ENCODE results near the gene TSPAN16.

Gene TSPAN16, protein sequence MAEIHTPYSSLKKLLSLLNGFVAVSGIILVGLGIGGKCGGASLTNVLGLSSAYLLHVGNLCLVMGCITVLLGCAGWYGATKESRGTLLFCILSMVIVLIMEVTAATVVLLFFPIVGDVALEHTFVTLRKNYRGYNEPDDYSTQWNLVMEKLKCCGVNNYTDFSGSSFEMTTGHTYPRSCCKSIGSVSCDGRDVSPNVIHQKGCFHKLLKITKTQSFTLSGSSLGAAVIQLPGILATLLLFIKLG

DNA sequence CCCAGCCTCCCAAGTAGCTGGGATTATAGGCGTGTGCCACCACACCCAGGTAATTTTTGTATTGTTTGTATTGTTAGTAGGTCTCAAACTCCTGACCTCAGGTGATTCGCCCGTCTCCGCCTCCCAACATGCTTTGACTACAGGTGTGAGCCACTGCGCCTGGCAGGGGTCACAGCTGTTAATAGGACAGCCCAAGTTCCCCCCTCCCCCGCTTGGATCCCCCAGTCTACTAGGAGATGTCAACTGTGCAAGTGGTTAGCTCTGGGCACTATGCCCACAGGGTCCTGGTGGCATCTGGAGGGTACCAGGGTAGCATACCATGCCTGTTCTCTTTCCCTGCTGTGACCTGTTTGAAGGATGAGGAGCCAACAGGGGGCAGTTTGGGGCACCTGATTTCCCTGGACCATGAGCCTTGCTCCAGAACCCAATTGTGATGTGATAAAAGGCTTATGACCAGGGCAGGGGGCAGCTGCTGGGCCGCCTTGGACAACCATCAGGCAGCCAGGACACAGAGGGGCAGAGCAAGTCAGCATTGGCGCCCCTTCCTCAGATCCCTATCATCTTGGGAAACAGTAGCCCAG, at the start of gene TSPAN16:
TSPAN16 (plus strand) TSS at position 496 of the 581 bp plus-strand sequence. CDS start 138 bp downstream, outside the sequence.
- no peak for DNase-seq

DNA sequence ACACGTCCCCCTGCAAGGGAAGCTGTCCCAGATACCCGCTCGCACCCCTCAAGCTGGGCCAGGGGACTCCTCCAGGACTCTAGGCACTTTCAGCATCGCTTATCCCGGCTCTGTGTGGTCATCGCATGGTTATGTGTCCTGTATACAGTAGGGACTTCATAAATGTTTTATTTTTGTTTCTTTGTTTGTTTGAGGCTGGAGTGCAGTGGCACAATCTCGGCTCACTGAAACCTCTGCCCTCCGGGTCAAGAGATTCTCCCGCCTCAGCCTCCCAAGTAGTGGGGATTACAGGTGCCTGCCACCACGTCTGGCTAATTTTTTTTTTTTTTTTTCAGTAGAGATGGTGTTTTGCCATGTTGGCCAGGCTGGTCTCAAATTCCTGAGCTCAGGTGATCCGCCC, 49.0 kb upstream of the TSPAN16 start:
- no peak for DNase-seq

DNA sequence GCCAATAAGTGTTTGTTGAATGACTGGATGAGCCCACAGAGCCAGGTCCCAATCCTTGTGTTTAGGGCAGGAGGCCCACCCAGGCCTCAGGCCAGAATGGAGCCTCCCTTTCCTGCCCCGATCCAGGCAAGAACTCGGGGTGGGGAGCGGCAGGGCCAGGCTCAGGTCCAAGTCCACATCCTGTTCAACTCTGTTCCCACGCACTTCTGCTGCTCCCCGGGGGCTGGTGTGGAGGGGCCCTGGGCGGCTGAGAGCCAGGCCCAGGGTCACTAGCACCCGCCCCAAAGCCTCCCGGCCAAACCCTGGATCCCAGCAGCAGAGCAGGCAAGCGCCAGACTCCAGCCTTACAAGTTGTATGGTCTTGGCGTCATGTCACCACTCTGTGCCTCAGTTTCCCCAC, 48.6 kb upstream of the TSPAN16 start:
- no peak for DNase-seq

GRCh38 chr19:11247934-11248333, 48.0 kb upstream of the TSPAN16 start:
- no peak for DNase-seq

DNA sequence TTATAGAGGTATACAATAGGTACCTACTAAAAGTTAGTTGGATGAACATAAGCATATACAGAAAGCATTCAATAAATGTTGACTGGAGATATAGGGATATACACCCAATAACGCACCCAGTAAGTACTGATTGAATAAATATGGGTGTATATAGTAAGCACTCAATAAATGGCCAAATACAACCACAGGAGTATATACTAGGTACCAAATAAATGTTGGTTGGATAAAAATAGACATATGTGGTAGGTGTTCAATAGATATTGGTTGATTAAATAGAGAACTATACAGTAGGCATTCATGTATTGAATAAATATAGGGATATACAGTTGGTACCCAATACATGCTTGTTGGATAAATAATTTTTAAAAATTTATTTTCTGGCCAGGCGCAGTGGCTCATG, 47.1 kb upstream of the TSPAN16 start:
- DNase-seq, result no peak

GRCh38 chr19:11251217-11251616, 44.7 kb upstream of the TSPAN16 start:
- no peak for DNase-seq

GRCh38 chr19:11251650-11252314, 44.2 kb upstream of the TSPAN16 start:
- DNase-seq, result no peak

DNA sequence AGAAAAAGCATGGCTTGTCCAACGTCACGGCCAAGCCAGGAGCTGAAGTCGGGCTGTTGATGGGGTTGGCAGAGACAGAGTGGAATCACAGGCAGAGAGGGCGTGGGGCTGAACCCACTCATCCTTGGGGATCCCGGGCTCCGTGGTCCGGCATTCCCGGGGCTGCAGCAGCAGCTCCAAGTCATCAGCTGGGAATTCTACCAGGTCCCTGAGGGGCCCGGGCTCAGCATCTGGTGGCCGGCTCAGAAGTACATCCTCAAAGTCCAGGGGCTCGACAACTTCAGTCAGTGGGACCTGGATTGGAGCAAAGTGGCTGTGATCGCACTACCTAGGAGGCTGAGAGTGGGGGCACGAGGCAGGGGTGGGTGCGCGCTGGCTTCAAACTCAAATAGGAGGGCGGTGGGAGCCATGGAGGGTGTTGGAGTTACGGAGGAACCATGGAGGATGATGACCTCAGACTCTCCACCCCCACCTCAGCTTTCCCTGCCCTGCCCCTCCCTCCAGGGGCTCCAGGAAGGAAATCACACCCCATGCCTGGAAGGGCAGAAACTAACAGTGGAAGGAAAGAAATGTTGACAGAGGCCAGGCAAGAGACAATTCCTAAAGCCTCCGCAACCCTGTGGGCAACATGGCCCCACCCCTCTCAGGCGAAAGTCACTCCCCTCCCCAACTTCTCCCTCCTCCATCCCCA, 43.1 kb upstream of the TSPAN16 start:
- no peak for DNase-seq

GRCh38 chr19:11254666-11255065, 41.3 kb upstream of the TSPAN16 start:
- DNase-seq, result no peak

DNA sequence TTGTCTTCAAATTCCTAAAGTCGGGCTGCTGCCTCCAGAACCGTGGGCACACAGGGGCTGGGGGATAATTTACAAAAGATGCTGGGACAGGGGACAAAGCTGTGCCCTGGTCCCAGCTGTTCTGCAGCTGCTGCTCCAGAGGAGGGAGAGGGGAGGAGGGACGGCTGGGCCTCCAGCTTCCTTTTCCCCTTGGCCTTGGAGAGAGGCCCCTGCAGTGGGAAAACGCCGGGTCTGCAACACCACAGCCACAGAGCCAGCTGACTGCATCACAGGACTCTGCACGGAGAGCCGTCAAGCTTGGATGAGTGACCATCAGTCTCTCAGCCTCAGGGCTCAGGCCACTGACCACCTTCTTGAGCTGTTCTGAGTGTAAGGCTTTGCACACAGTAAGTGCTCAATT, 39.8 kb upstream of the TSPAN16 start:
- no peak for DNase-seq

DNA sequence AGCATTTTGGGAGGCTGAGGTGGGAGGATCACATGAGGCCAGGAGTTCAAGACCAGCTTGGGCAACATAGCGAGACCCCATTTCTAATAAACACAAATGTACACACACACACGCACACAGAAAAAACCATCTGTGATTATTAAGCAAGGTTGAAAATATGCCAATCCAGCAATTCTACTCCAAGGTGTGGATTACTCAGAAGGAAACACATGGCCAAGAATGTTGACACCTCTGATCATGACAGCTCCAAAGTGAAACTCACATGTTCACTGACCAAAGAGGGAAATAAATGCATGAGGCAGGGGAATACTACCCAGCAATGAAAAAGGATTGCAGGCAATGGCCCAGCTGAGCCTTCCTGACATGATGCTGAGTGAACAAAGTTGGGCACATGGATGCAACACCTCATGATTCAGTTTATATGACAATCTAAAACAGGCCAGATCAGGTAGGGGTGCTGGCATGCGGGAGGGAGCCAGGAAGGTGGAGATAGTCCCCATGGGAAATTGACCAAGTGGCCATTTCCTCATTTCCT, 38.0 kb upstream of the TSPAN16 start:
- DNase-seq, result no peak

- DNase-seq, result no peak
Observed at GRCh38 chr19:11260996-11261395, 35.0 kb upstream of the TSPAN16 start.

DNA sequence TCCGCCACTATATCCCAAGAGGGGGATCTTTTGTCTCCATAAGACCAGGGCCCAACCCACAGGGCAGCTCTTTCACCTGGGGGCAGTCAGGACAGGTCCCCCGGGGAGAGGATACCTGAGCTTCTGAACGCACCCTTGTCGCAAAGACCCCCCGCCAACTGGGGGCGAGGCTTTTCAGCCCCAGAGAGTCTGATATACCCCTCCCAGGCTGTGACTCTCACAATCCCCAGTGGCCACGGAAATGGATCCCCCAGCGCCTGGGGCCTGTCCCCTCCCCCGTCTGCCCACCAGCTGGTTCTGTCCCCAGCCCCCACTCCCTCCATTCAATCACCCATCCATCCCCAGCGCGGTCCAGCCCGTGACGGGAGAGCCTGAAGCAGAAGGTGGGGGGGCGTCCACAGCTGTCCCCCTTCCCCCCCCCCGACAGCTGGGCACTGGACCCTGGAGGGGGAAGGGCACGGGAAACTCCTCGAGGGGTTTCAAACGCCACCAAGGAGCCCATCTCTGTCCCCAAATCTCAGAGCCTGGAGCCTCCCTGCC, 34.5 kb upstream of the TSPAN16 start:
- no peak for DNase-seq

GRCh38 chr19:11261971-11262839, 33.8 kb upstream of the TSPAN16 start, which contains the start of gene DOCK6:
DOCK6 (minus strand) TSS chr19:11262524; CDS start chr19:11262440, 84 bp downstream.
- no peak for DNase-seq

GRCh38 chr19:11263726-11264125, 32.2 kb upstream of the TSPAN16 start:
- DNase-seq, result no peak

- DNase-seq, result no peak
Observed at GRCh38 chr19:11264452-11265176, 31.3 kb upstream of the TSPAN16 start.

- DNase-seq, result no peak
Observed at GRCh38 chr19:11265177-11265784, 30.7 kb upstream of the TSPAN16 start.

DNA sequence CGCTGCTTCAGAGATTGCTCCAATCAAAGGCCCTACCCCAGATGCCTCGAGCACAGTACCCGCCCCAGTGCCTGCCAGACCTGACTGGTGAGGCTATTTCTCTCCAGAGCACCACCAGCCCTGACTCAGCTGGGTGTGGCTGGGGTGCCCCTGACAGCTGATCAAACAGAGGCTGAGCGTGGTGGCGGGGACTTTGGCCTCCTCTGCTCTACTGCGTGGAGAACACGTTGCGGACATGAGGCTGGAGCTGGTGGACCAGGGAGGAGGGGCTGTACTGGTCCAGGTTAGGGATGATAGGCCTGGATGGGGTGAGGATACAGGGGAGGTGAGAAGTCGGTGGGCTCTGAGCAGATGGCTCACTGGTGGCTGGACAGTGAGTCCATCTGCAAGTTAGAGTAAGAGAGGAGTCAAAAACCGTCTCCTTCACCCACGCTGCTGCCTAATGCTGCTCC, 30.1 kb upstream of the TSPAN16 start:
- DNase-seq, result no peak

DNA sequence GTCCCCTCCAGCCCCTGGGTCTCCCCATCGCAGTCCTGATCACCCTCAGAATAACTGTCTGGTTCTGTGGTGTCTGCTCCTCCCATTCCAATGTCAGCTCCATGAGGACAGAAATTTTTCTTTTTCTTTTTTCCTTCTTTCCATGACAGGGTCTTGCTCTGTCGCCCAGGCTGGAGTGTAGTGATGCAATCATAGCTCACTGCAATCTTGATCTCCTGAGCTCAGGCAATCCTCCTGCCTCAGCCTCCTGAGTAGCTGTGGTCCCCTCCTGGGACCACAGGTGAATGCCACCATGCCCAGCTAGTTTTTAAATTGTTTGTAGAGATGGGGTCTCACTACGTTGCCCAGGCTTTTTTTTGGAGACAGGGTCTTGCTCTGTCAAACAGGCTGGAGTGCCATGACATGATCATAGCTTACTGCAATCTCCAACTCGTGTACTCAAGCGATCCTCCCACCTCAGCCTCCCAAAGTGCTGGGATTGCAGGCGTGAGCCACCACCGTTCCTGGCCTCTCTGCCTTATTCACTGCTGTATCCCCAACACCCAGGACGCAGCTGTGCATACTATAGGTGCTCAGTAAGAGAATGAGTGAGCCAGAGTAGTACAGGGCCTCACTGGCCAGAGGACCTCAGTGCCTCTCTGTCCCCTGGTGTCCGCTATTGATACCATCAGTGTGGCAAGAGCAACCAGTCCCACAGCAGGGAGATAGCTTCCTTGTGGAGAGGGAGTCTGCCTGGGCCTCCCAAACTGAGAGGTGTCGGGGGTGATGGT, 28.5 kb upstream of the TSPAN16 start:
- DNase-seq, result no peak

DNA sequence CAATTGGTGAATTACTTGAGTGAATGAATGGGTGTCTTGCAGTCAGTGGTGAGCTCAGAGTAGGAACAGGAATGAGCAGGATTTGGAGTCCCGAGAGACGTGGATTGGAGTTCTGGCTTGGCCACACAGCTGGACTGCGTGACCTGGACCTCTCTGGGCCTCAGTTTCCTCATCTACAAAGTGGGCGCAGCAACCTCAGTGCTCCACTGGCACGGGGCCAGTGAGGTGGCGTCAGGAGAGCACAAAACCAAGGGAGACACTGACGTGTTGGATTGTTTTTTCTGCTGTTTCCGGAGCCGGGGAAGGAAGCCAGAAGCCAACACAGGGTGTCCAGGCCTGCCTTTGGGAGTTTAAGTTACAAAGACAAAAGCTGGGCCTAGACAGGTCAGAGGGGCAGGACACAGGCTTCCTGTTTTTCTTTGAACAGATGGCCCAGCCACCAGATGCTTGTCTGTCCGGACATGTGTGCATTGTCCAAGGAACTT, 27.1 kb upstream of the TSPAN16 start:
- DNase-seq, result peak; percentile 67

Data from EL (cell line).